HCT116 (cell line): ENCODE results near the gene PPP1R3C. TPM values are rescaled to one million over a fixed set of nuclear protein-coding genes. Genes with fewer than 3 reads are reported as not detected.

ENCODE experiments used
- ATAC-seq: fragments of 200-7000 bp; cut with Tn5 transposase; 2 replicates; pipeline ENCODE4 v1.9.1; 2020; ENCODE audit warnings: mild to moderate bottlenecking, moderate library complexity
- BruUV-seq: library from RNA; stranded (reverse); fragments of 400-500 nt; replicated peaks from 2 replicates; lab custom pipeline; 2021; lab: Mats Ljungman, UMichigan
- CTCF ChIA-PET: fragments of 300-600 bp; sonication (Branson Sonifier 250); formaldehyde crosslinking; loops from one replicate; lab custom pipeline; 2021; ENCODE audit warnings: antibody characterized with exemption; lab: Charles Lee
- POLR2A ChIA-PET: fragments of 300-600, 350-600 bp; sonication (Branson Sonifier 250); formaldehyde crosslinking; loops from one replicate; lab custom pipeline; 2021; ENCODE audit warnings: antibody characterized with exemption; lab: Charles Lee
- RAD21 ChIA-PET, 2 experiments: fragments of 300-600 bp; sonication (Branson Sonifier 250); formaldehyde crosslinking; loops; one replicate each; lab custom pipeline; 2023; ENCODE audit warnings: low total read pairs in 2 of 2; ENCODE audit not compliant: uncharacterized antibody in 2 of 2, unreplicated experiment in 2 of 2, low non-redundant PET in 1 of 2; lab: Charles Lee
- DNase-seq: peaks from one replicate; pipeline ENCODE4 v3.0.0-alpha.2; 2010; ENCODE audit warnings: low read depth, low spot score
- H2AFZ ChIP-seq: fragments of 200-600 bp; shearing (Covaris generic), sonication (generic); 2 replicates; pipeline ENCODE4 v1.6.1; 2017; ENCODE audit warnings: low read depth, mixed run types, mixed read lengths, antibody characterized with exemption, low read length; ENCODE audit not compliant: poor library complexity, severe bottlenecking
- H3K27ac ChIP-seq: 2 replicates; pipeline ENCODE4 v1.5.1; 2012; ENCODE audit warnings: low read depth, low read length
- H3K27me3 ChIP-seq: fragments of 200-600 bp; sonication (generic); 2 replicates; pipeline ENCODE4 v1.6.1; 2016; ENCODE audit warnings: mixed run types, low read length, mixed read lengths; ENCODE audit not compliant: insufficient read depth
- H3K36me3 ChIP-seq, 2 experiments: fragments of 200-500 bp in 1 of 2; fragments of 200-600 bp in 1 of 2; sonication (Bioruptor generic) in 1 of 2; sonication (generic) in 1 of 2; 2 replicates each; pipeline versions ENCODE4 v1.5.1 to v1.6.1; 2014 to 2016; ENCODE audit warnings: low read length in 2 of 2, inconsistent platforms in 1 of 2, mixed read lengths in 1 of 2, mixed run types in 1 of 2; ENCODE audit not compliant: insufficient read depth in 2 of 2, control insufficient read depth in 1 of 2
- H3K4me1 ChIP-seq, 2 experiments: fragments of 200-600 bp in 1 of 2; sonication (generic) in 1 of 2; 2 replicates each; pipeline versions ENCODE4 v1.5.1 to v1.6.1; 2012 to 2017; ENCODE audit warnings: low read length in 2 of 2, inconsistent platforms in 1 of 2, mild to moderate bottlenecking in 1 of 2, mixed read lengths in 1 of 2, mixed run types in 1 of 2, moderate library complexity in 1 of 2; ENCODE audit not compliant: insufficient read depth in 2 of 2, control insufficient read depth in 1 of 2
- H3K4me2 ChIP-seq: fragments of 200-600 bp; sonication (generic); 2 replicates; pipeline ENCODE4 v1.6.1; 2017; ENCODE audit warnings: mixed run types, low read length, mixed read lengths
- H3K4me3 ChIP-seq, 2 experiments: fragments of 200-600 bp in 1 of 2; sonication (generic) in 1 of 2; replicated peaks in 1 of 2; 2 replicates each; pipeline ENCODE4 v1.5.1; 2011 to 2016; ENCODE audit warnings: low read length in 2 of 2, control low read depth in 1 of 2, low read depth in 1 of 2, mild to moderate bottlenecking in 1 of 2, mixed read lengths in 1 of 2, mixed run types in 1 of 2
- H3K79me2 ChIP-seq: fragments of 200-600 bp; sonication (generic); 2 replicates; pipeline ENCODE4 v1.6.1; 2017; ENCODE audit warnings: mild to moderate bottlenecking, mixed run types, low read length, moderate library complexity, mixed read lengths; ENCODE audit not compliant: insufficient read depth
- H3K9ac ChIP-seq: fragments of 200-600 bp; sonication (generic); 2 replicates; pipeline ENCODE4 v1.6.1; 2016; ENCODE audit warnings: low read length, mixed read lengths
- H3K9me2 ChIP-seq: fragments of 200-600 bp; sonication (generic), shearing (Covaris generic); 2 replicates; pipeline ENCODE4 v1.6.1; 2017; ENCODE audit warnings: mixed run types, mild to moderate bottlenecking, moderate library complexity; ENCODE audit not compliant: insufficient read depth
- H3K9me3 ChIP-seq, 2 experiments: fragments of 200-500 bp in 1 of 2; fragments of 200-600 bp in 1 of 2; sonication (Bioruptor generic) in 1 of 2; sonication (generic) in 1 of 2; 2 replicates each; pipeline ENCODE4 v1.6.1; 2014 to 2017; ENCODE audit warnings: low read length in 2 of 2, mixed read lengths in 2 of 2, inconsistent platforms in 1 of 2, low read depth in 1 of 2, mild to moderate bottlenecking in 1 of 2, mixed run types in 1 of 2, moderate library complexity in 1 of 2; ENCODE audit not compliant: control insufficient read depth in 1 of 2, insufficient read depth in 1 of 2
- H4K20me1 ChIP-seq: fragments of 200-600 bp; sonication (generic), shearing (Covaris generic); 2 replicates; pipeline ENCODE4 v1.6.1; 2017; ENCODE audit warnings: mixed run types, mild to moderate bottlenecking, moderate library complexity; ENCODE audit not compliant: insufficient read depth
- CBX3 ChIP-seq: IDR thresholded peaks from 2 replicates; pipeline ENCODE4 v1.6.1; 2012; ENCODE audit warnings: low read depth
- CEBPB ChIP-seq: IDR thresholded peaks from 2 replicates; pipeline ENCODE4 v1.6.1; 2012; ENCODE audit warnings: low read depth
- ELF1 ChIP-seq: IDR thresholded peaks from 2 replicates; pipeline ENCODE4 v1.6.1; 2012; ENCODE audit warnings: low read depth, borderline replicate concordance
- EZH2 ChIP-seq: fragments of 200-600 bp; sonication (generic); IDR thresholded peaks from 2 replicates; pipeline ENCODE4 v1.6.1; 2017; ENCODE audit warnings: antibody characterized with exemption, mixed run types
- FOSL1 ChIP-seq: IDR thresholded peaks from 2 replicates; pipeline ENCODE4 v1.6.1; 2012; ENCODE audit warnings: low read depth
- JUND ChIP-seq: IDR thresholded peaks from 2 replicates; pipeline ENCODE4 v1.6.1; 2012
- MAX ChIP-seq: IDR thresholded peaks from 2 replicates; pipeline ENCODE4 v1.6.1; 2012
- POLR2AphosphoS5 ChIP-seq: IDR thresholded peaks from 2 replicates; pipeline ENCODE4 v1.6.1; 2011; ENCODE audit warnings: mild to moderate bottlenecking, low read depth, low read length, moderate library complexity
- RAD21 ChIP-seq: IDR thresholded peaks from 2 replicates; pipeline ENCODE4 v1.6.1; 2012; ENCODE audit warnings: low read depth, mild to moderate bottlenecking
- SIN3A ChIP-seq: IDR thresholded peaks from 2 replicates; pipeline ENCODE4 v1.6.1; 2012; ENCODE audit warnings: low read depth
- SP1 ChIP-seq: IDR thresholded peaks from 2 replicates; pipeline ENCODE4 v1.6.1; 2012; ENCODE audit warnings: low read depth
- SRF ChIP-seq: IDR thresholded peaks from 2 replicates; pipeline ENCODE4 v1.6.1; 2012; ENCODE audit warnings: low read depth
- YY1 ChIP-seq: IDR thresholded peaks from 2 replicates; pipeline ENCODE4 v1.6.1; 2011; ENCODE audit warnings: low read length, low read depth, moderate library complexity, mild to moderate bottlenecking; ENCODE audit not compliant: insufficient replicate concordance; ENCODE audit errors: extremely low read depth
- ZFX ChIP-seq: fragments of 450-650 bp; IDR thresholded peaks from 2 replicates; pipeline ENCODE4 v1.6.1; 2017
- ZNF274 ChIP-seq: fragments of 200-500 bp; sonication (Bioruptor generic); IDR thresholded peaks from 2 replicates; pipeline ENCODE4 v1.6.1; 2014; ENCODE audit warnings: mild to moderate bottlenecking, low read depth, low read length, inconsistent platforms
- intact Hi-C: fragments of 100-400 bp; cut with micrococcal nuclease; formaldehyde crosslinking; loops from 2 replicates; pipeline ENCODE4 v1.10.0; 2022
- total RNA-seq: library from RNA; stranded (reverse); gene quantifications from one replicate; pipeline ENCODE4 v1.2.1, GENCODE V29; 2021; ENCODE audit not compliant: unreplicated experiment
- TF ChIP-seq, protein P1 (sequence below): IDR thresholded peaks from 2 replicates; pipeline ENCODE4 v1.6.1; 2012
- TF ChIP-seq, protein P2 (sequence below): IDR thresholded peaks from 2 replicates; pipeline ENCODE4 v1.6.1; 2011; ENCODE audit warnings: mild to moderate bottlenecking, low read length, moderate library complexity; ENCODE audit not compliant: insufficient replicate concordance; ENCODE audit errors: extremely low read depth

Gene PPP1R3C
- total RNA-seq, 1 experiment from 2014 or later = 0.20 TPM

DNA sequence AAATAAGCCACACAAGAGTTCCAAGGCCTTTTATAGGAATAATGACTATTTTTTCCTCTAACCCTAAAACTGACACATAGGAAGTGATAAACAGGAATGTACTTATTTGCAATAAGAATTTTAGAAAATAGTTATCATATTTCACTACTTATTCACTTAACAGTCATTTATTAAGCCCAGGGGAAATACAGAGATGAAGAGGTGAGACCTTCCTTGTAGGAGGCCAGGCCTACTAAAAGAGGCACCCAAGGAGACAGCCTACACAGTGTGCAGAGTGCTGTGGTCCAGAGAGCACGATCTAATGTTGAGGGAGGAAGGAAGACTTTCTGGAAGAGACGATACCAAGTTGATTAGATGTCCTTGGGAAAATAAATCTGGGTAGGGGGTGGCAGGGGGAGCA lies 45.0 kb upstream of the PPP1R3C start:
- ATAC-seq (no peak), DNase-seq (no peak)
- TF ChIP-seq, protein P1, sequence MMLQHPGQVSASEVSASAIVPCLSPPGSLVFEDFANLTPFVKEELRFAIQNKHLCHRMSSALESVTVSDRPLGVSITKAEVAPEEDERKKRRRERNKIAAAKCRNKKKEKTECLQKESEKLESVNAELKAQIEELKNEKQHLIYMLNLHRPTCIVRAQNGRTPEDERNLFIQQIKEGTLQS = no peak
- TF ChIP-seq FOSL1 (no peak), POLR2AphosphoS5 (no peak), SP1 (no peak), SIN3A (no peak), EZH2 (no peak), JUND (no peak), SRF (no peak), RAD21 (no peak), MAX (no peak), CBX3 (no peak), ZFX (no peak), ELF1 (no peak), YY1 (no peak), ZNF274 (no peak), CEBPB (no peak)
- TF ChIP-seq, protein P2, sequence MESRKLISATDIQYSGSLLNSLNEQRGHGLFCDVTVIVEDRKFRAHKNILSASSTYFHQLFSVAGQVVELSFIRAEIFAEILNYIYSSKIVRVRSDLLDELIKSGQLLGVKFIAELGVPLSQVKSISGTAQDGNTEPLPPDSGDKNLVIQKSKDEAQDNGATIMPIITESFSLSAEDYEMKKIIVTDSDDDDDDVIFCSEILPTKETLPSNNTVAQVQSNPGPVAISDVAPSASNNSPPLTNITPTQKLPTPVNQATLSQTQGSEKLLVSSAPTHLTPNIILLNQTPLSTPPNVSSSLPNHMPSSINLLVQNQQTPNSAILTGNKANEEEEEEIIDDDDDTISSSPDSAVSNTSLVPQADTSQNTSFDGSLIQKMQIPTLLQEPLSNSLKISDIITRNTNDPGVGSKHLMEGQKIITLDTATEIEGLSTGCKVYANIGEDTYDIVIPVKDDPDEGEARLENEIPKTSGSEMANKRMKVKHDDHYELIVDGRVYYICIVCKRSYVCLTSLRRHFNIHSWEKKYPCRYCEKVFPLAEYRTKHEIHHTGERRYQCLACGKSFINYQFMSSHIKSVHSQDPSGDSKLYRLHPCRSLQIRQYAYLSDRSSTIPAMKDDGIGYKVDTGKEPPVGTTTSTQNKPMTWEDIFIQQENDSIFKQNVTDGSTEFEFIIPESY = no peak
- TF ChIP-seq, all 23 proteins: peak for 0

More for the DNA sequence above, 45.0 kb upstream of the PPP1R3C start:
- Histone ChIP-seq H3K4me2 (no peak overlapping the region), H3K27ac (no peak overlapping the region), H3K9ac (no peak overlapping the region), H3K4me1 (peaks cover 13 to 14% of the 10 kb centered on the region in 2 experiments), H3K9me3 (no peaks in the 10 kb centered on the region), H3K27me3 (no peaks in the 10 kb centered on the region), H3K4me3 (no peak overlapping the region), H3K79me2 (no peaks in the 10 kb centered on the region), H3K9me2 (no peaks in the 10 kb centered on the region), H2AFZ (no peak overlapping the region), H3K36me3 (no peaks in the 10 kb centered on the region), H4K20me1 (no peaks in the 10 kb centered on the region)
- BruUV-seq = no TSS peak
- ChIA-PET RAD21 (no interaction called here), POLR2A (no interaction called here), CTCF (no interaction called here)
- intact Hi-C loops = no loop called here
